H9 (cell line): Measurements from ENCODE around the gene ASTL. TPM values are rescaled to one million over a fixed set of nuclear protein-coding genes. Genes with fewer than 3 reads are reported as not detected.
"Not testable (repeated sequence)": the region's sequence is repeated elsewhere in the genome, so short reads cannot be mapped to it uniquely, and the experiment has no call there.

Experiments
- DNase-seq: peaks from one replicate; pipeline ENCODE4 v3.0.0-alpha.2; 2017
- H2AFZ ChIP-seq: one replicate; pipeline ENCODE4 v1.6.1; 2013; ENCODE audit warnings: mild to moderate bottlenecking, low read length, control low read depth, moderate library complexity
- H2AK5ac ChIP-seq: 2 replicates; pipeline ENCODE4 v1.6.1; 2013; ENCODE audit warnings: low read length, control low read depth, mixed read lengths; ENCODE audit not compliant: insufficient read length
- H2BK120ac ChIP-seq: one replicate; pipeline ENCODE4 v1.6.1; 2013; ENCODE audit warnings: low read depth, mild to moderate bottlenecking, low read length, control low read depth, inconsistent platforms; ENCODE audit not compliant: poor library complexity, severe bottlenecking
- H2BK12ac ChIP-seq: 2 replicates; pipeline ENCODE4 v1.6.1; 2013; ENCODE audit warnings: low read length, control low read depth, mixed read lengths, low read depth; ENCODE audit not compliant: insufficient read length
- H2BK15ac ChIP-seq: 2 replicates; pipeline ENCODE4 v1.6.1; 2013; ENCODE audit warnings: low read depth, low read length, control low read depth
- H2BK20ac ChIP-seq: one replicate; pipeline ENCODE4 v1.6.1; 2013; ENCODE audit warnings: low read depth, mild to moderate bottlenecking, low read length, control low read depth, inconsistent platforms; ENCODE audit not compliant: poor library complexity, severe bottlenecking
- H2BK5ac ChIP-seq: 2 replicates; pipeline ENCODE4 v1.6.1; 2013; ENCODE audit warnings: low read length, control low read depth, mixed read lengths; ENCODE audit not compliant: insufficient read length
- H3K14ac ChIP-seq: 2 replicates; pipeline ENCODE4 v1.6.1; 2013; ENCODE audit warnings: low read length, control low read depth; ENCODE audit not compliant: insufficient read depth
- H3K18ac ChIP-seq: 2 replicates; pipeline ENCODE4 v1.6.1; 2013; ENCODE audit warnings: low read depth, mild to moderate bottlenecking, mixed read lengths, low read length, control low read depth; ENCODE audit not compliant: insufficient read length
- H3K23ac ChIP-seq: 2 replicates; pipeline ENCODE4 v1.6.1; 2013; ENCODE audit warnings: low read length, control low read depth, mixed read lengths, low read depth; ENCODE audit not compliant: insufficient read length
- H3K23me2 ChIP-seq: 2 replicates; pipeline ENCODE4 v1.6.1; 2013; ENCODE audit warnings: low read depth, mild to moderate bottlenecking, mixed read lengths, low read length, control low read depth; ENCODE audit not compliant: insufficient read length, poor library complexity, severe bottlenecking
- H3K27ac ChIP-seq: 2 replicates; pipeline ENCODE4 v1.5.1; 2013; ENCODE audit warnings: low read length, control low read depth, mixed read lengths, low read depth; ENCODE audit not compliant: insufficient read length
- H3K27me3 ChIP-seq: 2 replicates; pipeline ENCODE4 v1.6.1; 2013; ENCODE audit warnings: low read length, control low read depth, inconsistent platforms; ENCODE audit not compliant: insufficient read depth
- H3K4ac ChIP-seq: 2 replicates; pipeline ENCODE4 v1.6.1; 2013; ENCODE audit warnings: low read depth, mild to moderate bottlenecking, control low read depth, inconsistent platforms, low read length, moderate library complexity
- H3K4me1 ChIP-seq: 2 replicates; pipeline ENCODE4 v1.6.1; 2013; ENCODE audit warnings: low read length, control low read depth, inconsistent platforms; ENCODE audit not compliant: insufficient read depth
- H3K4me2 ChIP-seq: 2 replicates; pipeline ENCODE4 v1.6.1; 2013; ENCODE audit warnings: low read length, control low read depth, mixed read lengths; ENCODE audit not compliant: insufficient read length, insufficient read depth
- H3K56ac ChIP-seq: 2 replicates; pipeline ENCODE4 v1.6.1; 2013; ENCODE audit warnings: low read depth, mild to moderate bottlenecking, mixed read lengths, low read length, control low read depth; ENCODE audit not compliant: insufficient read length
- H3K79me1 ChIP-seq: 2 replicates; pipeline ENCODE4 v1.6.1; 2013; ENCODE audit warnings: low read depth, mild to moderate bottlenecking, moderate library complexity, low read length, control low read depth, inconsistent platforms; ENCODE audit not compliant: insufficient read depth, poor library complexity, severe bottlenecking
- H3K79me2 ChIP-seq: 2 replicates; pipeline ENCODE4 v1.6.1; 2013; ENCODE audit warnings: low read length, control low read depth, inconsistent platforms; ENCODE audit not compliant: insufficient read depth
- H3K9ac ChIP-seq: 2 replicates; pipeline ENCODE4 v1.6.1; 2013; ENCODE audit warnings: low read length, control low read depth, mixed read lengths; ENCODE audit not compliant: insufficient read length; ENCODE audit errors: extremely low read depth
- H3K9me3 ChIP-seq: one replicate; pipeline ENCODE4 v1.6.1; 2013; ENCODE audit warnings: low read depth, low read length, inconsistent platforms; ENCODE audit not compliant: control insufficient read depth
- H3T11ph ChIP-seq: one replicate; pipeline ENCODE4 v1.6.1; 2013; ENCODE audit warnings: mild to moderate bottlenecking, low read length, control low read depth, inconsistent platforms
- H4K20me1 ChIP-seq: one replicate; pipeline ENCODE4 v1.6.1; 2013; ENCODE audit not compliant: control insufficient read depth, insufficient read length, insufficient read depth
- H4K5ac ChIP-seq: 2 replicates; pipeline ENCODE4 v1.6.1; 2013; ENCODE audit warnings: low read depth, mild to moderate bottlenecking, mixed read lengths, low read length, control low read depth; ENCODE audit not compliant: insufficient read length
- H4K8ac ChIP-seq: replicated peaks from 2 replicates; pipeline ENCODE4 v1.6.1; 2013; ENCODE audit warnings: low read length, control low read depth, mixed read lengths, low read depth; ENCODE audit not compliant: insufficient read length
- H4K91ac ChIP-seq: 2 replicates; pipeline ENCODE4 v1.6.1; 2013; ENCODE audit warnings: low read depth, mild to moderate bottlenecking, moderate library complexity, mixed read lengths, low read length, control low read depth; ENCODE audit not compliant: insufficient read length
- H3K27ac Mint-ChIP-seq, 3 experiments: 2 replicates in 2 of 3; 3 replicates in 1 of 3; pipeline ENCODE4 v1.8.0; 2020 to 2021; ENCODE audit warnings: mixed read lengths in 3 of 3, mild to moderate bottlenecking in 1 of 3, moderate library complexity in 1 of 3
- H3K27me3 Mint-ChIP-seq: 2 replicates; pipeline ENCODE4 v1.8.0; 2021; ENCODE audit warnings: low read depth, mild to moderate bottlenecking, moderate library complexity, mixed read lengths
- H3K36me3 Mint-ChIP-seq, 3 experiments: 2 replicates in 2 of 3; 3 replicates in 1 of 3; pipeline ENCODE4 v1.8.0; 2020 to 2021; ENCODE audit warnings: low read depth in 3 of 3, mixed read lengths in 3 of 3; ENCODE audit not compliant: insufficient read depth in 1 of 3
- H3K4me1 Mint-ChIP-seq, 2 experiments: 2 replicates each; pipeline ENCODE4 v1.8.0; 2020; ENCODE audit warnings: mixed read lengths in 2 of 2
- H3K4me3 Mint-ChIP-seq, 2 experiments: 2 replicates in 1 of 2; 3 replicates in 1 of 2; pipeline ENCODE4 v1.8.0; 2020 to 2021; ENCODE audit warnings: mild to moderate bottlenecking in 2 of 2, mixed read lengths in 2 of 2, moderate library complexity in 1 of 2
- H3K9me3 Mint-ChIP-seq, 2 experiments: 2 replicates in 1 of 2; 3 replicates in 1 of 2; pipeline ENCODE4 v1.8.0; 2020; ENCODE audit warnings: mild to moderate bottlenecking in 2 of 2, mixed read lengths in 2 of 2, moderate library complexity in 1 of 2
- WGBS: extraction: QIAGEN DNeasy Blood & Tissue Kit; methylation state at CpG from one replicate; pipeline ENCODE4 v1.1.7; 2013; ENCODE audit warnings: missing lambda C conversion rate, low lambda C conversion rate, mixed read lengths; ENCODE audit not compliant: insufficient read length; ENCODE audit errors: extremely low coverage; 5-methylcytosine and 5-hydroxymethylcytosine counted together
- total RNA-seq: library from RNA; stranded (reverse); gene quantifications from 2 replicates; pipeline ENCODE4 v1.2.1, GENCODE V29; 2021
- TF ChIP-seq, protein P1 (sequence below): fragments of 200-600 bp; sonication (generic); conservative IDR thresholded peaks from 3 replicates; pipeline ENCODE4 v1.8.0; 2021; ENCODE audit warnings: antibody characterized with exemption, mild to moderate bottlenecking

Gene ASTL
- total RNA-seq, 1 experiment from 2014 or later: 0.81 TPM

GRCh38 chr2:96142217-96143113, 4.2 kb upstream of the ASTL start:
- H3K9ac ChIP-seq: no peak overlapping the region
- no peak overlapping the region for H2AFZ ChIP-seq
- no peak overlapping the region for H2BK15ac ChIP-seq
- H4K8ac ChIP-seq: no peak overlapping the region
- no peaks in the 10 kb centered on the region; the same call in 1 of the 2 replicates for H3K27me3 ChIP-seq
- TF ChIP-seq, protein P1, sequence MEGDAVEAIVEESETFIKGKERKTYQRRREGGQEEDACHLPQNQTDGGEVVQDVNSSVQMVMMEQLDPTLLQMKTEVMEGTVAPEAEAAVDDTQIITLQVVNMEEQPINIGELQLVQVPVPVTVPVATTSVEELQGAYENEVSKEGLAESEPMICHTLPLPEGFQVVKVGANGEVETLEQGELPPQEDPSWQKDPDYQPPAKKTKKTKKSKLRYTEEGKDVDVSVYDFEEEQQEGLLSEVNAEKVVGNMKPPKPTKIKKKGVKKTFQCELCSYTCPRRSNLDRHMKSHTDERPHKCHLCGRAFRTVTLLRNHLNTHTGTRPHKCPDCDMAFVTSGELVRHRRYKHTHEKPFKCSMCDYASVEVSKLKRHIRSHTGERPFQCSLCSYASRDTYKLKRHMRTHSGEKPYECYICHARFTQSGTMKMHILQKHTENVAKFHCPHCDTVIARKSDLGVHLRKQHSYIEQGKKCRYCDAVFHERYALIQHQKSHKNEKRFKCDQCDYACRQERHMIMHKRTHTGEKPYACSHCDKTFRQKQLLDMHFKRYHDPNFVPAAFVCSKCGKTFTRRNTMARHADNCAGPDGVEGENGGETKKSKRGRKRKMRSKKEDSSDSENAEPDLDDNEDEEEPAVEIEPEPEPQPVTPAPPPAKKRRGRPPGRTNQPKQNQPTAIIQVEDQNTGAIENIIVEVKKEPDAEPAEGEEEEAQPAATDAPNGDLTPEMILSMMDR: peak; percentile 38; the same call in 2 of the 3 replicates
- no peaks in the 10 kb centered on the region for H3K79me2 ChIP-seq
- no peaks in the 10 kb centered on the region for H3K79me1 ChIP-seq
- H3K18ac ChIP-seq: no peak overlapping the region
- no peaks in the 10 kb centered on the region for H4K20me1 ChIP-seq
- no peaks in the 10 kb centered on the region; the same call in 1 of the 2 replicates for H3K4me1 ChIP-seq
- H3K23me2 ChIP-seq: peaks cover 6% of the 10 kb centered on the region
- H3K9me3 ChIP-seq: no peaks in the 10 kb centered on the region
- no peak overlapping the region for H4K91ac ChIP-seq
- no peak overlapping the region for H3K4ac ChIP-seq
- no peak overlapping the region for H3K27ac ChIP-seq
- Mint-ChIP-seq H3K27ac (no peak overlapping the region), H3K9me3 (no peaks in the 10 kb centered on the region), H3K4me3 (peak overlapping the region in 1 of 2 experiments; percentile 20; a peak in 2 of 5 replicates), H3K27me3 (peaks cover 37% of the 10 kb centered on the region), H3K36me3 (peaks cover 0 to 18% (median 0%) of the 10 kb centered on the region in 3 experiments; a peak in 2 of 7 replicates), H3K4me1 (peaks cover 20 to 35% of the 10 kb centered on the region in 2 experiments)
- no peak overlapping the region for H4K5ac ChIP-seq
- no peak overlapping the region for H2BK120ac ChIP-seq
- H2AK5ac ChIP-seq: no peak overlapping the region
- DNase-seq: peak; percentile 65
- no peak overlapping the region for H3K4me2 ChIP-seq
- no peak overlapping the region for H2BK20ac ChIP-seq
- H3T11ph ChIP-seq: no peak overlapping the region
- no peak overlapping the region for H3K14ac ChIP-seq
- no peak overlapping the region for H3K23ac ChIP-seq
- H2BK5ac ChIP-seq: no peak overlapping the region
- H2BK12ac ChIP-seq: no peak overlapping the region
- no CpG with 5 or more reads among the region's 26 CpGs for WGBS
- no peak overlapping the region for H3K56ac ChIP-seq

- peaks cover 30% of the 10 kb centered on the region for H3K27me3 Mint-ChIP-seq
- H3K4ac ChIP-seq: not testable (repeated sequence)
These were observed 3.3 kb upstream of the ASTL start for GRCh38 chr2:96141624-96141967.

More at GRCh38 chr2:96141624-96141967, 3.3 kb upstream of the ASTL start:
- H4K8ac ChIP-seq, DNase-seq, H3K79me1 ChIP-seq, H4K20me1 ChIP-seq, H2AFZ ChIP-seq, H3K4me1 ChIP-seq, H2BK15ac ChIP-seq, H3K4me2 ChIP-seq, H3K9ac ChIP-seq, H3K14ac ChIP-seq, H3K27ac Mint-ChIP-seq, H3K9me3 ChIP-seq, H2BK5ac ChIP-seq, H3K9me3 Mint-ChIP-seq, H2AK5ac ChIP-seq, H3K27ac ChIP-seq, H3K27me3 ChIP-seq, H4K5ac ChIP-seq, H3K79me2 ChIP-seq, H3T11ph ChIP-seq, H2BK12ac ChIP-seq, H4K91ac ChIP-seq, H3K18ac ChIP-seq, H2BK120ac ChIP-seq, H3K56ac ChIP-seq, H3K23me2 ChIP-seq, H2BK20ac ChIP-seq, H3K23ac ChIP-seq, H3K4me3 Mint-ChIP-seq: not testable (repeated sequence)
- H3K36me3 Mint-ChIP-seq: peaks cover 0 to 18% (median 0%) of the 10 kb centered on the region in 3 experiments; a peak in 2 of 7 replicates
- peaks cover 20 to 31% of the 10 kb centered on the region in 2 experiments for H3K4me1 Mint-ChIP-seq
- no CpG with 5 or more reads among the region's 5 CpGs for WGBS
